ENCODE results near the gene AREL1.

AREL1 gene

GRCh38 chr14:74630881-74631690, 81.8 kb downstream of the AREL1 start:
- no peak for FAIRE-seq

GRCh38 chr14:74628418-74628817, 84.5 kb downstream of the AREL1 start:
- no peak for FAIRE-seq

GRCh38 chr14:74627076-74627475, 85.8 kb downstream of the AREL1 start:
- FAIRE-seq, result no peak

GRCh38 chr14:74622257-74622656, 90.6 kb downstream of the AREL1 start:
- no peak for FAIRE-seq

- FAIRE-seq, result no peak
These were observed 91.3 kb downstream of the AREL1 start for GRCh38 chr14:74621556-74621955.

- FAIRE-seq, result no peak
These were observed 92.0 kb downstream of the AREL1 start for GRCh38 chr14:74620923-74621322.

- no peak for FAIRE-seq
These were observed 92.4 kb downstream of the AREL1 start for GRCh38 chr14:74620497-74620921.

GRCh38 chr14:74619672-74620131, 93.2 kb downstream of the AREL1 start:
- FAIRE-seq, result no peak

GRCh38 chr14:74618078-74618952, 94.6 kb downstream of the AREL1 start:
- FAIRE-seq, result no peak

- no peak for FAIRE-seq
These were observed 95.7 kb downstream of the AREL1 start for GRCh38 chr14:74616996-74617700.

GRCh38 chr14:74616507-74616906, 96.4 kb downstream of the AREL1 start:
- no peak for FAIRE-seq

- FAIRE-seq, result no peak
These were observed 97.1 kb downstream of the AREL1 start for GRCh38 chr14:74615735-74616134.

GRCh38 chr14:74614508-74615495, 98.1 kb downstream of the AREL1 start:
- FAIRE-seq, result no peak

GRCh38 chr14:74613211-74613914, 99.5 kb downstream of the AREL1 start:
- no peak for FAIRE-seq

- no peak for FAIRE-seq
These were observed 100.4 kb downstream of the AREL1 start for GRCh38 chr14:74612350-74613021.

GRCh38 chr14:74611650-74612349, 101.1 kb downstream of the AREL1 start, which contains the start of gene LTBP2:
TSS of gene LTBP2 (minus strand) at chr14:74612237. CDS start at chr14:74611944, 293 bp downstream.
- FAIRE-seq, result no peak
